Neural cell (in vitro differentiated cells): Measurements from ENCODE around the gene MYMK.

Experiments
- EP300 ChIP-seq: fragments of 450-650 bp; conservative IDR thresholded peaks from 2 replicates; pipeline ENCODE4 v1.6.1; 2014; ENCODE audit warnings: antibody characterized with exemption, mild to moderate bottlenecking, moderate library complexity; ENCODE audit not compliant: poor library complexity, severe bottlenecking
- EZH2 ChIP-seq: fragments of 200-600, 300-800 bp; shearing (Covaris generic), sonication (generic); IDR thresholded peaks from 2 replicates; pipeline ENCODE4 v1.6.1; 2014; ENCODE audit warnings: antibody characterized with exemption, low read length, borderline replicate concordance, mild to moderate bottlenecking; ENCODE audit not compliant: insufficient read depth, poor library complexity, severe bottlenecking
- POLR2AphosphoS5 ChIP-seq: IDR thresholded peaks from 2 replicates; pipeline ENCODE4 v1.6.1; 2012
- RAD21 ChIP-seq: fragments of 450-650 bp; conservative IDR thresholded peaks from 2 replicates; pipeline ENCODE4 v1.6.1; 2014; ENCODE audit warnings: antibody characterized with exemption, mild to moderate bottlenecking, moderate library complexity
- SMC3 ChIP-seq: fragments of 450-650 bp; conservative IDR thresholded peaks from 2 replicates; pipeline ENCODE4 v1.6.1; 2014; ENCODE audit warnings: antibody characterized with exemption, mild to moderate bottlenecking, moderate library complexity; ENCODE audit not compliant: poor library complexity
- TAF1 ChIP-seq: IDR thresholded peaks from 2 replicates; pipeline ENCODE4 v1.6.1; 2012; ENCODE audit warnings: low read depth
- TF ChIP-seq, protein P1 (sequence below): fragments of 450-650 bp; IDR thresholded peaks from 2 replicates; pipeline ENCODE4 v1.5.1; 2014; ENCODE audit warnings: antibody characterized with exemption, mild to moderate bottlenecking, moderate library complexity; ENCODE audit not compliant: poor library complexity, severe bottlenecking
- TF ChIP-seq, protein P2 (sequence below): IDR thresholded peaks from 2 replicates; pipeline ENCODE4 v1.6.1; 2012; ENCODE audit warnings: borderline replicate concordance

- TF ChIP-seq, protein P1, sequence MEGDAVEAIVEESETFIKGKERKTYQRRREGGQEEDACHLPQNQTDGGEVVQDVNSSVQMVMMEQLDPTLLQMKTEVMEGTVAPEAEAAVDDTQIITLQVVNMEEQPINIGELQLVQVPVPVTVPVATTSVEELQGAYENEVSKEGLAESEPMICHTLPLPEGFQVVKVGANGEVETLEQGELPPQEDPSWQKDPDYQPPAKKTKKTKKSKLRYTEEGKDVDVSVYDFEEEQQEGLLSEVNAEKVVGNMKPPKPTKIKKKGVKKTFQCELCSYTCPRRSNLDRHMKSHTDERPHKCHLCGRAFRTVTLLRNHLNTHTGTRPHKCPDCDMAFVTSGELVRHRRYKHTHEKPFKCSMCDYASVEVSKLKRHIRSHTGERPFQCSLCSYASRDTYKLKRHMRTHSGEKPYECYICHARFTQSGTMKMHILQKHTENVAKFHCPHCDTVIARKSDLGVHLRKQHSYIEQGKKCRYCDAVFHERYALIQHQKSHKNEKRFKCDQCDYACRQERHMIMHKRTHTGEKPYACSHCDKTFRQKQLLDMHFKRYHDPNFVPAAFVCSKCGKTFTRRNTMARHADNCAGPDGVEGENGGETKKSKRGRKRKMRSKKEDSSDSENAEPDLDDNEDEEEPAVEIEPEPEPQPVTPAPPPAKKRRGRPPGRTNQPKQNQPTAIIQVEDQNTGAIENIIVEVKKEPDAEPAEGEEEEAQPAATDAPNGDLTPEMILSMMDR: no peak
- no peak for TF ChIP-seq TAF1
- TF ChIP-seq POLR2AphosphoS5: no peak
- TF ChIP-seq EZH2: no peak
- no peak for TF ChIP-seq SMC3
- TF ChIP-seq EP300: no peak
- TF ChIP-seq, protein P2, sequence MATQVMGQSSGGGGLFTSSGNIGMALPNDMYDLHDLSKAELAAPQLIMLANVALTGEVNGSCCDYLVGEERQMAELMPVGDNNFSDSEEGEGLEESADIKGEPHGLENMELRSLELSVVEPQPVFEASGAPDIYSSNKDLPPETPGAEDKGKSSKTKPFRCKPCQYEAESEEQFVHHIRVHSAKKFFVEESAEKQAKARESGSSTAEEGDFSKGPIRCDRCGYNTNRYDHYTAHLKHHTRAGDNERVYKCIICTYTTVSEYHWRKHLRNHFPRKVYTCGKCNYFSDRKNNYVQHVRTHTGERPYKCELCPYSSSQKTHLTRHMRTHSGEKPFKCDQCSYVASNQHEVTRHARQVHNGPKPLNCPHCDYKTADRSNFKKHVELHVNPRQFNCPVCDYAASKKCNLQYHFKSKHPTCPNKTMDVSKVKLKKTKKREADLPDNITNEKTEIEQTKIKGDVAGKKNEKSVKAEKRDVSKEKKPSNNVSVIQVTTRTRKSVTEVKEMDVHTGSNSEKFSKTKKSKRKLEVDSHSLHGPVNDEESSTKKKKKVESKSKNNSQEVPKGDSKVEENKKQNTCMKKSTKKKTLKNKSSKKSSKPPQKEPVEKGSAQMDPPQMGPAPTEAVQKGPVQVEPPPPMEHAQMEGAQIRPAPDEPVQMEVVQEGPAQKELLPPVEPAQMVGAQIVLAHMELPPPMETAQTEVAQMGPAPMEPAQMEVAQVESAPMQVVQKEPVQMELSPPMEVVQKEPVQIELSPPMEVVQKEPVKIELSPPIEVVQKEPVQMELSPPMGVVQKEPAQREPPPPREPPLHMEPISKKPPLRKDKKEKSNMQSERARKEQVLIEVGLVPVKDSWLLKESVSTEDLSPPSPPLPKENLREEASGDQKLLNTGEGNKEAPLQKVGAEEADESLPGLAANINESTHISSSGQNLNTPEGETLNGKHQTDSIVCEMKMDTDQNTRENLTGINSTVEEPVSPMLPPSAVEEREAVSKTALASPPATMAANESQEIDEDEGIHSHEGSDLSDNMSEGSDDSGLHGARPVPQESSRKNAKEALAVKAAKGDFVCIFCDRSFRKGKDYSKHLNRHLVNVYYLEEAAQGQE: no peak
- no peak for TF ChIP-seq RAD21
Measured at GRCh38 chr9:133531293-133531692, 6.5 kb upstream of the MYMK start.
